GM19240 (cell line): ENCODE measurements around the gene ART4.

Experiments used
- DNase-seq: peaks from one replicate; pipeline ENCODE4 v3.0.0; 2011; ENCODE audit warnings: low spot score; ENCODE audit not compliant: insufficient read length

ART4 gene

DNA sequence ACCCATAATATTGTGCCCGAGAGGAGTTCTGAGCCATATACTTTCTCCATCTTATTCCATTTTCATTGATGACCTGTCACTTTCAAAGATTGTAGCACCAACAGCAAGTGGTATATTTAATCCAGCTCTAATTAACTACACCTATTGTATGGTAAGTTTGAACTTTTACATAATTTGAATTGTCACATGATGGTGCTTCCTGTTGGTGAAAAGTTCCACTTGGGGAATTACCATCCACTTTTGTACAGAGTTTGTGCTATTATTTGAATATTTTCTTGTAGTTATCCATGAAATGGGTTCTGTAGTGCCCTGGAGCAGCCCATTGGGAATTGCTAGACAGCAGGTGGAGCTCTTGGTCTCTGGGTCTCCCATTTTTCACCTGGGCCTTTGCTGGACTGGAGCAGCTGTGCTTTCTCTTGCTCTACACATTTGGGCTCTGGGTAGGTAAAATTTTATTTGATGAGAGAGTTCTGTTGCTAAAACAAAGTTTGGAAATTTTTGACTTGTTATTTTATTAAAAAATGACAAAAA is 32.3 kb downstream of the ART4 start:
- DNase-seq: no peak

DNA sequence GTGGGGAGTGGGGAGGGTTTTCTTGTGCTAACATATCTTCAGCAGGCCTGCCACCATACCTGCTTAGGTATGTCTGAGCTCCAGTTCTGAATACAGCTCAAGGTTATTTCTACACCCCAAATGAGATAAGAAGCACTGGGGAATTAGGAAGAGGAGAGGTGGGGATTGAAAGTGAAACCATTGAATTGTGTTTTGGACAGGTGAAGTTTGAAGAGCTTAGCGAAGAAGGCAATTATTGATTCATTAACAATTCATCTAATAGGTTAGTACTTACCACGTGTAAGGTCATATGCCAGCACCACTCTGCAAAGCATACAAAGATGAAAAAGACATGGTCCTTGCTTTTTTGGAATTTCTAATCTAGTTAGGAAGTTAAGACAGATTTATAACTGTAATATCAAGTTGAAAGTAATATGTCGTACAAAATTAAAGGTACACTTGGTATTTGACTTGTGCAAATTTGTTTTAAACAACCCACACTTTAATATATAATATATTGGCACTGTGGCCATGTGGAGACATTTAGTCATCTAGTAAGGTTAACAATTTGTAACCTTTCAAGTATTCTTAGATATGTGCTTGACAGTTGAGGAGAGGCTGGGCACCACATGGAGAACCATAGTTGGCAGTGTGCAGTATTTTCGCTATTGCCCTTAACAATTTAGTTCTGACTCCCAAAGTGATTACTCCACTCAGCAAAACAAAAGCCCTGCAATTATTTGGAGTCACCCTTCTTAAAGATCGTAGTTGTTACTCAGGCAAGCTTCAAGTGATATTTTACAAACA is 33.0 kb downstream of the ART4 start:
- no peak for DNase-seq

- no peak for DNase-seq
Measured at GRCh38 chr12:14803830-14804160, 39.5 kb downstream of the ART4 start.

DNA sequence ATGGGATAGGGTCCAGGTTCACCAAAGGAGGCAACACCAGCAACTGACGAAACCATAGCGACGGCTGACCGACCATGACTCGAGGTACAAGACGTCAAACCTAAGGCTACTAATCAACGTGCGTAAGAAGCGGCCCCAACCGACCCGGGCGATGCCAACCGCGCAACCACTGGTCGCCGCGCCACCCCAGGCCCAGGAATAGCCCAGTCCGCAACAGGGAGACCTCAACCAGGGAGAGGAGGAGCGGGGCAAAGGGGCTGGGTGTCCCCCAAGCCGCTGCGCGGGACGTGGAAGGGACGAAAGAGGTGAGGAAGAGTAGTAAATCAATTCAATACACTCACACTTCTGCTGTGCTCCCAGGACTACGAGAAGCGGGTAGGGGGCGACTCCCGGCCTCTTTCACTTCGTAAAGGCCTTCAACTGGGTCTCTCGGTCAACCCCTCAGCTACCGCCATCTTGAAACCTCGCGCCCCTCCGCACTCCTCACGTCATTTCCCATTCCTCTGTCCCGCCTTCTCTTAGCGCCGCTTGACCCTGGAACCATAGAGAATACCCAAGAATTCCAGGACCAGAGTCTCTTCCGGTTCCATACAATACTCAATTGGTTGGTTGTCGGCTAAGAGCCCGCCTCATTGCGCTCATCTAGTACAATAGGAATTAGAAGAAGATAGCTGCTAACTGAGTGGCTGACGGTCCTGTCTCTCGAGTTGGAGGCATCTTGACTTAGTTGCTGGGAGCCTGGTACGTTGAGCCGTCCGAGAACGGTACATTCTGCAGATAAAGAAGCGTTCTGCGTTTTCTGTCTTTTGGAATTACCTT is 40.1 kb downstream of the ART4 start, which contains the start of the genes C12orf60 and WBP11:
Gene C12orf60, plus strand, starts transcription at position 660 of the 819 bp plus-strand sequence. CDS start 19,266 bp downstream, outside the sequence.
Gene WBP11, minus strand, starts transcription at position 468 of the 819 bp plus-strand sequence. CDS start 2,095 bp downstream, outside the sequence.
- peak; percentile 70 for DNase-seq

DNA sequence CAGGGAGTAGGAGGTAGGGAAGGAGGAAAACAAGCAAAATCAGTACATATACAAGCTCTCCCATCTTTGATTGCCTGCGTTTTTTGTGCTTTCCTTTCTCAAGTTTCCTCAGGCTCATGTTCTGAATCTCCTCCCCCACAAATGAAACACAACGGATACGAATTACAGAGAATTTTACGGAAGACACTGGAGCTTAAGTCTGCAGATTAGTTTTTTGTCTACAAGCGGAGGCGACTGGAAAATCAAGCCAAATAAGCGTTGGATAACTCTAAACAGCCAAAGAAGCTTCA is 40.7 kb downstream of the ART4 start:
- no peak for DNase-seq

GRCh38 chr12:14802247-14802646 is 41.1 kb downstream of the ART4 start:
- DNase-seq: no peak

- DNase-seq: no peak
Measured at GRCh38 chr12:14795028-14795448, 48.3 kb downstream of the ART4 start.

DNA sequence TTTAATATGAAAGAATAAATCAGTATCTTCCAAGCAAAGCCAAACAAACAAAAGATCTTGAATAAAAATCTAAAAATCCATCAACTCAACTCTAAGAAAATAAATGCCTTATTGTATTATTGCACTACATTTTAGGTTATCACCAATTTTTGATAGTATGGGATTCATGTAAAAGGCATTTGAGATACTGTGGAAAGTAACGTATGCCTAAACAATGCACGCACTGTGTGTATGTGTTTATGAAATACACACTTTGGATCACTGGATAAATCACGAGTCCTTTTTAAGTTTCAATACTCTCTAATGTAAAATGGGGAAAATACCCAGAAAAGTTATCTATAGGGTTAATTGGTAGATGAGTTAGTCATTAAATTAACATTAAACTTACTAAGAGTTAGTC is 57.8 kb downstream of the ART4 start:
- no peak for DNase-seq

DNA sequence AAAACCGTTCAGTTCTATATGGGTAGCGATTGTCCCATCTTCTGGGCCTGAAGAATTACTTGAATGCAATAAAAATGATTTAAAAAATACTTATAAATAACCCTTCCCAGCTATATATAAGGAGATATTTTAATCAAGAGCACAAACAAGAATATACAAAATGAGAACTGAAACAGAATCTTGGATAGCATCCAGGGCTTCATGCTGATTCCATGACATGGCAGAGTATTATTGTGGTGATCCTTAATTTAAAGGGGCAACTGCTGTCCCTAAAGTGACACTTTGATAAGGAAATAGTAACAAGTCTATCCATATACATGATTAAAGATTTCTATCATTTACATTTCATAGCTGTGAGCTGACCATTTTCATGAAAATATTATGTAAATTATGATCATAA is 58.9 kb downstream of the ART4 start:
- DNase-seq: no peak

GRCh38 chr12:14782756-14783155 is 60.6 kb downstream of the ART4 start:
- no peak for DNase-seq

DNA sequence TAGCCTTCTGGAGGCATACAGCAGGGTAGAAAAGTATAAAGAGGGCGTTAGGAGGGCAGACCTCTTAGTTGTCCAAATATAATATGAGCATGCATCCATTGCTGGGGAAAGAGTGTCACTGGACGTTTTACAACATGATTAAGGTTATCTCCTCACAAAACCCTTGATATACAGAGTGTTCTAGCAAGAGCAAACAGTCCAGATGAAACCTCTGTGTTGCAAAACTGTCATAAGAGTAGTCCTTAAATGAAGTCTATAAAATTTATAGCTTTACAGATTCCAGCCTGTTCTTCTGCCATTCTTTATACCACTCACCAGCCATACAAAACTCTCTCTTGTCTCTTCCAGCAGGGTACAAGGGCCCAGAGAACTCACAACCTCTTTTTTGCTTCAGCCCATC is 61.8 kb downstream of the ART4 start:
- DNase-seq: no peak

- DNase-seq: no peak
Measured at GRCh38 chr12:14780859-14781258, 62.5 kb downstream of the ART4 start.

DNA sequence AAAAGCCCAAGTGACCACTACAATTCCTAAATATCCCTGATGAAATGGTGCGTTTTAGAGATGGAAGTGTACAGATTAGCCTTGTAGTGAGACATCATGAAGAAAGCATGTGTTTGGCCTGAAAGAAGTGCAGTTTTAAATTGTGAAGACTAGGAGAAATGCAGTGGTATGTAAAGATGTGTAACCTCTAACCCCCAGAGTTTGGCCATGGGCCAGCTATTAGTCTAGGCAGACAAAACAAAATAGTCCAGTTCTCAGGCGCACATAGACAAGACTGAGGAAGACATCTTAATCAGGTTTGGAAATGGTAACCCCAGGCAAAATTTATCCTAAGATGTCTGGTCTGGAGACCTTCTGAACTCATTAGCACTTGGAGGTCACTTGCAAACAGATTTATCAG is 63.5 kb downstream of the ART4 start:
- DNase-seq: no peak

DNA sequence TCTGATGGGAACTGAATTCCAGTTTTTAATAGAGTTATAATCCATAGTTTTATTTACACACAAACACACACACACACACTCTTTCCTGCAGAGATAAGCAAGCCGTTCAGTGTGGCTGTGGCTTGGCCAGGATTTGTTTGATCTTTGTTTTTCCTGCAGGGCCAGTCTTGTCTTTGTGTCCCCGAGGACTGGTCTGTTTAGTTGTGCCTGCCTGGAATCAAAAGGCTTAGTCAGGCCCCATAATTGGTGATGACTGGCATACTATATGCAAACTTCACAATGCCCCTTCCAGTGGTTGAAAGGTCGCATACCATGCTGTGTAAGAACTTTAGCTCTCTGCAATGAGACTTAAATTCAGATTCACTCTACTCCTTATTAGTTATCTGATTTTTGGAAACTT is 66.1 kb downstream of the ART4 start:
- no peak for DNase-seq

- DNase-seq: no peak
Measured at GRCh38 chr12:14776236-14776961, 66.9 kb downstream of the ART4 start.

GRCh38 chr12:14775636-14775980 is 67.7 kb downstream of the ART4 start:
- no peak for DNase-seq
